T1000 (cell line): ENCODE data around the gene GPR158.
"Not testable (repeated sequence)": the region's sequence is repeated elsewhere in the genome, so short reads cannot be mapped to it uniquely, and the experiment has no call there.

Experiments used
- DNase-seq: peaks from one replicate; lab custom pipeline; 2025; ENCODE audit warnings: mixed read lengths; lab: John Stamatoyannopoulos, UW

Gene GPR158, protein sequence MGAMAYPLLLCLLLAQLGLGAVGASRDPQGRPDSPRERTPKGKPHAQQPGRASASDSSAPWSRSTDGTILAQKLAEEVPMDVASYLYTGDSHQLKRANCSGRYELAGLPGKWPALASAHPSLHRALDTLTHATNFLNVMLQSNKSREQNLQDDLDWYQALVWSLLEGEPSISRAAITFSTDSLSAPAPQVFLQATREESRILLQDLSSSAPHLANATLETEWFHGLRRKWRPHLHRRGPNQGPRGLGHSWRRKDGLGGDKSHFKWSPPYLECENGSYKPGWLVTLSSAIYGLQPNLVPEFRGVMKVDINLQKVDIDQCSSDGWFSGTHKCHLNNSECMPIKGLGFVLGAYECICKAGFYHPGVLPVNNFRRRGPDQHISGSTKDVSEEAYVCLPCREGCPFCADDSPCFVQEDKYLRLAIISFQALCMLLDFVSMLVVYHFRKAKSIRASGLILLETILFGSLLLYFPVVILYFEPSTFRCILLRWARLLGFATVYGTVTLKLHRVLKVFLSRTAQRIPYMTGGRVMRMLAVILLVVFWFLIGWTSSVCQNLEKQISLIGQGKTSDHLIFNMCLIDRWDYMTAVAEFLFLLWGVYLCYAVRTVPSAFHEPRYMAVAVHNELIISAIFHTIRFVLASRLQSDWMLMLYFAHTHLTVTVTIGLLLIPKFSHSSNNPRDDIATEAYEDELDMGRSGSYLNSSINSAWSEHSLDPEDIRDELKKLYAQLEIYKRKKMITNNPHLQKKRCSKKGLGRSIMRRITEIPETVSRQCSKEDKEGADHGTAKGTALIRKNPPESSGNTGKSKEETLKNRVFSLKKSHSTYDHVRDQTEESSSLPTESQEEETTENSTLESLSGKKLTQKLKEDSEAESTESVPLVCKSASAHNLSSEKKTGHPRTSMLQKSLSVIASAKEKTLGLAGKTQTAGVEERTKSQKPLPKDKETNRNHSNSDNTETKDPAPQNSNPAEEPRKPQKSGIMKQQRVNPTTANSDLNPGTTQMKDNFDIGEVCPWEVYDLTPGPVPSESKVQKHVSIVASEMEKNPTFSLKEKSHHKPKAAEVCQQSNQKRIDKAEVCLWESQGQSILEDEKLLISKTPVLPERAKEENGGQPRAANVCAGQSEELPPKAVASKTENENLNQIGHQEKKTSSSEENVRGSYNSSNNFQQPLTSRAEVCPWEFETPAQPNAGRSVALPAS (N-terminal part only)

DNA sequence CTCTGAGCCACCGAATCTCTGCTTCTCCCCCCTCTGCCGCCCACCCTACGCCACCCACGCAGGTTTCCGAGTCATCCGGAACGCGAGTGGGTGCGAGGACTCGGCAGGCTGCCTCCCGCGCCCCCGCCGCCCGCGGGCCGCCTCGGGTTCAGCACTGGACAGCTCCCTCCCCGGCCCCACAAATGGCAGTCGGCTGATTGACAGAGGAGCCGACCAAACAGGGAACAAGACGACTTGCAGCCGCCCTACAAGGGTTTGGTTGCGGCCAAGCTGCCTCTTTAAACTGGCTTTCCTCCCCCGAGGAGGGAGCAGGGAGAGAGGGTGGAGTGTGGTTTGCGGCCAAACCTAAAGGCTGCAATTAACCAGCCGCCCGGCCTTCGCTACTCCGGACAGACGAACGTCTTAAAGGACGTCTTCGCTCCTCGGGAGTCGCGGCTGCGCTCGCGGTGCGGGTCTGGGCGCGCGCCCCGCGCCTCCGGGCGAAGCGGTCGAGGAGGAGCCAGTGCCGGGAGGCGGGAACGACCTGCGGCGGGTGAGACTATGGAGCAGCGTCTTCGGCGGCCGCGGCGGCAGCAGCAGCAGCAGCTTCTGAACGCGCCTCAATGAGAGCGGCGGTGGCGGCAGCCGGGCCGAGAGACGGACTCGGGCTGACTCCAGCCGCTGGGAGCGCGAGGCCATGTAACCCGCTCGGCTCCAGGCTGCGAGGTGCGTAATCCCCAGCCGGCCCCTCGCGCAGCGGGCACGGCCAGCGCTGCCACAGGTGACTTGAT, at the start of gene GPR158:
Gene GPR158 (plus strand): TSS at position 541 of the 770 bp plus-strand sequence. CDS start 420 bp downstream, outside the sequence.
- peak; percentile 77 for DNase-seq

GRCh38 chr10:25125201-25125611, 49.6 kb upstream of the GPR158 start:
- DNase-seq = no peak

DNA sequence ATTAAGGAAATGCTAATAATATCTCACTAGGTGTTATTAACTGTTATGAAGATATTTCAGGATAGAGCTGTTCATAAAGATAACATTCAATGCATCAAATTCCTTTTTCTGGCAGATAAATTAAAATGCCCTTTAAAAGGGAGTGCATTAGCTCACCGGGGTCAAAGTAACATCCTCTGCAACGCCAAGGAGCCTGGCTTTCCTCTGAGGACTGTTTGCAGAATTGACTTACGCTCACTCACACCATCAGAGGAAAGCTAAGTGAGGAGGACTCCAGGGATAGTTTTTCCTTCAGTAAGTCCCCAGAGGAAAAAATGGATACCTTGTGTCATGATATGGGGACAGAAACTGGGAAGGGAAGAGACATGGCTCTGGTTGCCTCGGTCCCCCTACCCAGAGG, 45.2 kb upstream of the GPR158 start:
- no peak for DNase-seq

GRCh38 chr10:25130906-25131305, 43.9 kb upstream of the GPR158 start:
- peak; percentile 13 for DNase-seq

DNA sequence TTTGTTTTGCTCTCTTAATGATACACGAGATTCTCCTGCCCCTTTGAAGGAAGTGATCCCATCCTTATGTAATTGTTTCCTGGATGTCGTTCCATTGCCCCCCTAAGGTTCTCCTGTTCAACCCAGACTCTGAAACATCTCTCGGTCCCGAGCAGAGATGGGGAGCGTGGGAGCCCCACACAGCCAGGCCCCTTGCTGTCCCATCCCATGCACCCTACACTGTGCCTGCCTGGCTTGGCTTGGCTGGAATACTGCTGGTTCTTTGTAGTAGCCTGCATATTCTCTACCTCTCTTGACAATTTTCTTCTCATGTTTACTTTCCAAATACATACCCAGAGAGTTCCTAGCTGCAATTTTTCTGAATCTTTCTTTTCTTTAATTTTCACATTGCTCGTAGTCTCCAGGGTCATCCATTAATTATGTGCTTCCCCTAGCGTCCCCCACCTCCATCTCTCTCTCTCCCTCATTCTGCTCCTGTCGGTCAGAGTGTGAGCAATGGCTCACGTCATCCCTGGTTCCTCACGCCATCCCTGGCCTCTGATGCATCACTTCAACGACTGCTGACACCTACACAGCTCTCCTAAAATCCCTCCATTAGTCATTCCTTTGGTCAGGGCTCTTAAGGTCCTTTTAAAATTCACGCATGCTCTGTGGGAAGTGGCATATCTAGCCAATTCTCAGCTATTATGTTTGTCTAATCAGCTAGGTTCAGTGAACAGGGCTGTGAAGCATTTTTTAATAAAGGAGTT, 32.5 kb upstream of the GPR158 start:
- DNase-seq = no peak

GRCh38 chr10:25157650-25158049, 17.2 kb upstream of the GPR158 start:
- DNase-seq = no peak

GRCh38 chr10:25159591-25159990, 15.2 kb upstream of the GPR158 start:
- no peak for DNase-seq

DNA sequence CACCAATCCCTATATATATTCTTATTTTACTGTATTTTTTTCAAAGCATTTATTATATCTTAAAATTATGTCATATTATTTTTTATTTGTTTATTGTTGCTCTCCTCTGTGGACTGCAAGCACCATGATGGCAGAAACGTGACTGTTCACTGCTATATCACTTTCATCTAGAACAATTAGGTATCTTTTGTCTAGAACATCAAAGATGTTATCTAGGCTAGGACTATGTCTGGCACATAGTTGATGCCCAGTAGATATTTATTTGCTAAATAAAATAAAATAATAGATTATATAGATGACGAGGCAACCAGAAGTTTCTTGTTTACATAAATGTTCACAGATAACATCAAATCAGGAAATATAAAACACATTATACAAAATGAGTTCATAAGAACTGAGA, 12.4 kb upstream of the GPR158 start:
- DNase-seq = no peak

GRCh38 chr10:25163464-25163863, 11.3 kb upstream of the GPR158 start:
- not testable (repeated sequence) for DNase-seq

GRCh38 chr10:25169740-25170139, 5.1 kb upstream of the GPR158 start:
- DNase-seq = no peak

DNA sequence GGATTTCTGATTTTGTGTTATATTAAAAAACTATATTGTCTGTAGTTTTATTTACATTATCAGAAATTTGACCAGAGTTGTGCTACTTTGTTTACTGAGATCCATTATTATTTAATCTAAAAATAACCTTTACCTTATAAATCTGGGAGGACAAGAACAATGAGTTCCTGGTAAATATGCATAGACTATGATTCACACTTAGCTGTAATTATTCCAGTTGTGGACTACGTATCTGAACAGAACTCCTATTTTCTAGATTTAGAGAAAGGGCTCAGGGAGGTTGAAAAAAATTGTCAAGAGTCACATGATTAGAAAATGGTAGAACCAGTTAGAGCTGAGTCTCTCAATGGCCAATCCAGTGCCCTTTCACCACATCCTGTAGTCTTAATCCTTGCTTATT, 4.2 kb upstream of the GPR158 start:
- no peak for DNase-seq

DNA sequence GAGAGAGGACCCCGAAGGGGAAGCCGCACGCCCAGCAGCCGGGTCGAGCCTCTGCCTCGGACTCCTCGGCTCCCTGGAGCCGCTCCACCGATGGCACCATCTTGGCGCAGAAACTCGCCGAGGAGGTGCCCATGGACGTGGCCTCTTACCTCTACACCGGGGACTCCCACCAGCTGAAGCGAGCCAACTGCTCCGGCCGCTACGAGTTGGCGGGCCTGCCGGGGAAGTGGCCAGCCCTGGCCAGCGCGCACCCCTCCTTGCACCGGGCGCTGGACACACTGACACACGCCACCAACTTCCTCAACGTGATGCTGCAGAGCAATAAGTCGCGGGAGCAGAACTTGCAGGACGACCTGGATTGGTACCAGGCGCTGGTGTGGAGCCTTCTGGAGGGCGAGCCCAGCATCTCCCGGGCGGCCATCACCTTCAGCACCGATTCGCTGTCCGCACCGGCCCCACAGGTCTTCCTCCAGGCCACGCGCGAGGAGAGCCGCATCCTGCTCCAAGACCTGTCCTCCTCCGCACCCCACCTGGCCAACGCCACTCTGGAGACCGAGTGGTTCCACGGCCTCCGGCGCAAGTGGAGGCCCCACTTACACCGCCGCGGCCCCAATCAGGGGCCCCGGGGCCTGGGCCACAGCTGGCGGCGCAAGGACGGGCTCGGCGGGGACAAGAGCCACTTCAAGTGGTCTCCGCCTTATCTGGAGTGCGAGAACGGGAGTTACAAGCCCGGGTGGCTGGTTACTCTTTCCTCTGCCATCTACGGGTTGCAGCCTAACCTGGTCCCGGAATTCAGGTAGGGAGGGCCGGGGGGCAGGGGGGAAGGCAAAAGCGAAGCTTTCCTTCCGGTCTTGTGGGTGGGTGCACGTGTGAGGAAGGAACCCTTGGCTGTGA, 973 bp downstream of the GPR158 start:
- DNase-seq = peak; percentile 12

GRCh38 chr10:25176421-25176968, 1.7 kb downstream of the GPR158 start:
- no peak for DNase-seq

- DNase-seq = no peak
These were observed 2.4 kb downstream of the GPR158 start for GRCh38 chr10:25177093-25177753.

- DNase-seq = no peak
These were observed 2.9 kb downstream of the GPR158 start for GRCh38 chr10:25177754-25178135.

GRCh38 chr10:25178411-25178810, 3.6 kb downstream of the GPR158 start:
- DNase-seq = no peak

- no peak for DNase-seq
These were observed 6.0 kb downstream of the GPR158 start for GRCh38 chr10:25180801-25181200.

DNA sequence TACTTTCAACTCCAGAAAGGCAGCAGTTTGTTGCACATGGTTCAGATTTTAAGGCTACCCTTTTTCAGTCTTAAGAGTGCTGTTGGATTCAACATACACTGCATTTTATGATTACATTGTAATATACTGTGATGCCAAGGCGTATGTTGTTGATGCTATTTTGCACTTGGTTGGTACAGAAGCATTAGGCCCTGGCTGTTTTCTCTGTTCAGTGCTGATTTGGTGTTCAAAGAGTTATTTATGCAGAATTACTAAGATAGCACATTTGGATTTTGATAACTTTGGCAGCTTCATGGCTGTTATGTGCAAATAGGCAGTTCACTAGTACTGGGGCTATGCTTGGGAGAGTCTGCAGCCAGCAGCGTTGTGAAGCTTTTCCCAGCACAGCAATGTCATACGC, 7.8 kb downstream of the GPR158 start:
- DNase-seq = no peak
